Measurements from ENCODE around the gene ENTREP3.
"Not testable (repeated sequence)": the region's sequence is repeated elsewhere in the genome, so short reads cannot be mapped to it uniquely, and the experiment has no call there.

ENTREP3 gene

DNA sequence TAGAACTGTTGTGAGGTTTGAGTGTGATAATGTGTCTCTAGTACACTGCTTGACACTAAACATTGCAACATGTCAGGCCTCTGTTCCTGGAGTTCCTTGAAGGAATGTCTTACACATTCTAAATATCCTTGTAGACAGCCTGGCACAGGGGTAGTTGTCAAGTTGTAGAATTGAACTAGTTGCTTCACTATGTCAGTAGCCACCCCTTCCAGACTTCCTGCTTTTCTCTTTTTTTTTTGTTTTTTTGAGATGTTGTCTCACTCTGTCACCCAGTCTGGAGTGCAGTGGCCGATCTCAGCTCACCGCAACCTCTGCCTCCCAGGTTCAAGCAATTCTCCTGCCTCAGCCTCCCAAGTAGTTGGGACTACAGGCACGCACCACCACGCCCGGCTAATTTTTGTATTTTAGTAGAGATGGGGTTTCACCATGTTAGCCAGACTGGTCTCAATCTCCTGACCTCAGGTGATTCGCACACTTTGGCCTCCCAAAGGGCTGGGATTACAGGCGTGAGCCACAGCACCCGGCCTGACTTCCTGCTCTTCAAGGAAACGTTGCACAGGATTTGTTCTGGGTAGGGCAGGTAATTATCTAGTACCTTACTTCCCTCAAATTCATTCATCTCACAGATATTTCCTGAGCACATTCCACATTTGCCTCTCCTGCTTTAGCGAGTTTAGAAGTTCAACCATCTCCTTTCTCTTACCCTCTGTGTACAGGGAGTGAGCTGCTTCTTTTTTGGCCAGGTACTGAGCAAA is 34.9 kb downstream of the ENTREP3 start:
- DNase-seq: not testable (repeated sequence)

DNA sequence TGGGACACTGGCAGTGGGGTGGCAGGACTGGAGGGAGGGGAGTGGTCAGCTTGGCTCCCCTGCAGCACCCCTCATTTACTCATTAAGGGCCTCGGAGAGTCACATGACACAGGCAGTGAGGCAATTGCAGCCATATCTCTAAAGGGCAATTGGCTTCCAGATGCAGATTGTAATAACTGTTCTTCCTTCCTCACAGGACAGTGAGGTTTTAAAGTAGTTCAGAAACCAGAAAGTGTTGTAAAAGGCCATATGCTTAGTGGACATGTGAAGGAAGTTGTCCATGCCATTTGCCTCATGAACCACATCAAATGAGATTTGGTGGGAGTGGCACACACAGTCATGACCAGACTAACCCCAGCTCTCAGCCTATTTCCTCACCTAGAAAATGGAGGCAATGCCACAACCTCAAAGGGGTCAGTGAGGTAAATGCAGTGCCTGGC is 35.7 kb downstream of the ENTREP3 start:
- DNase-seq: no peak

DNA sequence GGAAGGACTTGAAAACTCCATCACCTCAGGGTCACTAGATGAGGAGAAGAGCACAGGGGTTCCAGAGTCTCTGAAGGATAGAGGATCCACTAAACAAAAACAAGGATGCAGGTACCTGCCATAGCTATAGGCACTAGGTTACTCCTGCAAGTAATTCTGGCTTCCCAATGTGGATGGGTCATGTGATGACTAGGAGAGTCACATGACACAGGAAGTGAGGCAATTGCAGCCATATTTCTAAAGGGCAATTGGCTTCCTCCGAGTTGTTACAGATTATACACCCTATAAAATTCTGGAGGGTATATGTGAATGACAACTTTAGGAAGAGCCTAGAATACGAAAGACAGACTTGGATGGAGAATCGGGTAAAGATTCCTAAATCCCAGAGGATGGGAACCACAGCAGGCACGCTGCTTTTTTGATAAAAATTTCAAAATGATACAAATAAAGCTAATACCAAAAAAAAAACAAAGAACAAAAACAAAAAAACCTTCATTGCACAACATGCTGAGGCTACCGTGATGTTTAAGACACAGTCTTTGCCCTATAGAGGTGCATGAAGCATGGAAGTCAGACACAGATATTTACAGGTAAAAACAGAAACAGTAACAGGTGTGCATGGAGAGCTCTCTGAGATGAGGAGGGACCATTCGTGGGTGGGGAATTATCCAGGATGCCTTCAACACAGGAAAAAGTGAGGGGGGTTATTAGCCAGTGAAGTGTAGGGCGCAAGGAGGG is 36.3 kb downstream of the ENTREP3 start:
- DNase-seq: no peak

DNA sequence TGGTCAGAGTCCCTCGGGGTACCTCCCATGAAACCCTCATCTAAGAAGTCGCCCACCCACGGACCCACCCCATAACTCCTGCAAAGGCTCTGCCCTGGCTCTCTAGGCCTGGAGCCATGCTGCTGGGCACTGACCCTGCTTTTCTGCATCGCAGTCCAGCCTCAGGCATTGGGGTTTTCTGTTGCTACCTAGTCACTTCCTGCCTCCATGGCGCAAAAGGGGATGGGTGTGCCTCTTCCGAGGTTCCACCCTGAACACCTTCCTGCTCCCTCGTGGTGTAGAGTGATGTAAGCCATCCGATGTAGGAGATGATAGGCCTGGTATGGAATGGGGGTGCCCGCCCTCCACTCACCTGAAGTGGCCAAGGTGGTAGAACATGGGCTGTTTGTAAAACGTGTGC is 40.6 kb downstream of the ENTREP3 start:
- DNase-seq: not testable (repeated sequence)

DNA sequence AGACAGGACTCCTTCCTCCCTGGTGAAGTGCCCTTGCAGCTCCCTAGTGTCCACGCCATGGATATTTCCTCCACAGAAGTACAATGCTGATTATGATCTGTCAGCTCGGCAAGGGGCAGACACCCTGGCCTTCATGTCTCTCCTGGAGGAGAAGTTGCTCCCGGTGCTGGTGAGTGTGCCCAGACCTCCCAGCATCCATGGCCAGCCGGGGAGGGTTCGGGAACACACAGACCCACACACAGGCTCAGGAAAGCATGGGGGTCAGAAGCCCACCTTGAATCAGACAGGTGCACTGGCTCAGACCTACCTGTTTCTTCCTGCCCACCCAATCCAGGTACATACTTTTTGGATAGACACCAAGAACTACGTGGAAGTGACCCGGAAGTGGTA is 43.2 kb downstream of the ENTREP3 start:
- not testable (repeated sequence) for DNase-seq

DNA sequence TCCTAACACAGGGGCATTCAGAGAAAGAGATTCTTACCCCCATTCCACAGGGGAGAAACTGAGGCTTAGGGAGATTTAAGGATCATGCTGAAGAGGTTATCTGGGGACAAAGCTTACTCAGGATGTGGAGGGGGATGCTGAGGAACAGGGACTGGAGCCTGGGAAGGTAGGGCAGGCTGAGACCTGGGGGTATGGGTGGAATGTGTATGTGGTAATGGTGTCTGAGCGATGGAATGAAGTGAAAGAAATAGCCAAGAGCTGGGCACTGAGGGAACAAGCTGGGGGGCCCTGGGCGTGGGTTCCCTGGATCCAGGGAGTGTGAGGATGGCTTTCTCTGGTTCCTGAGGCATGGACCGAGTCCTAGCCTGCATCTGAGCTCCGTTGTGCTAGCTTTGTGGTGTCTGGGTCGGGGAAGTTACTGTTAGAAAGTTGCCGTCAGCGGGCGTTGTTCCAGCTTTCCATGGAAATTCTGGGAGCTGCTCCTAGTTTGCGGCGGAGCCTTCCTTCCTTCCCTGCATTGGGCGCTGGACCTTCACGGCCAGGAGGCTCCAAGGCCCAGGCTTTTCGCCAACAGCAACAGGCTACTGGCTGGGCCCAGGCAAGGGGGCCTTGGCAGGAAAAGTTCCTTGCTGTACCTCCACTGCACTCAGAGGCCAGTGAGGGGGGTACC is 43.8 kb downstream of the ENTREP3 start:
- DNase-seq: not testable (repeated sequence)

DNA sequence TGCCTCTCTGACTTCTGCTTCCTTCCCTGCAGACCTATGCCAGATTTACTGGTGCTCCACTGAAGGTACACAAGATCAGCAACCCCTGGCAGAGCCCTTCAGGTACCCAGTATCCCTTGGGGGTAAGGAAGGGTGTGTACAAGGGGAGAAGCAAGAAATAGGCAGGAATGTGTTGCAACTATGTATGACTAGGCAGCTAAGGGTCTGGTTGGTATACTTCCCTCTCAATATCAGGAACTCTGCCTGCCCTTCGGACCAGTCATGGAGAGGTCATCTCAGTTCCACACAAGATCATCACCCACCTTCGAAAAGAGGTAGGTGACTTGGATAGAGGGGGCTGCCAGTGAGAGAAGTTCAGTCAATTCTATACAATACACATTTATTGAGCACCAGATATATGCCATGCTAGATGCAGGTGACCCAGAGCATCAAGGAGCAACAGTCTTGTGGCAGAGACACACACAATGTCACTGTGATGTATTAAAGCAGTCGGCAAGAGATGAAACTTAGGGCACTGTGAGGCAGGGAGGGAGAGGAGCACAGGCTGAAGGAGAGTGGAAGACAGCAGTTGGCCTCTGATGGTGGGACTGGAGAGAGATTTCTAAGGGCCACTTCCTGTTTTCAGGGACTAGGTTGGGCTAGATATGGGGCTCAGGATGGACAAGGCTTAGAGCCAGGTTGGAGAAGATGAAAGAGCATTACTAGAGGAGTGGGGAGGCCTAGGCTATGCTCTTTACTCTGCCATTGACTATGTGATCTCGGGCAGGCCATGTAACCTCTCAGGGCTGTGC is 44.8 kb downstream of the ENTREP3 start:
- no peak for DNase-seq

DNA sequence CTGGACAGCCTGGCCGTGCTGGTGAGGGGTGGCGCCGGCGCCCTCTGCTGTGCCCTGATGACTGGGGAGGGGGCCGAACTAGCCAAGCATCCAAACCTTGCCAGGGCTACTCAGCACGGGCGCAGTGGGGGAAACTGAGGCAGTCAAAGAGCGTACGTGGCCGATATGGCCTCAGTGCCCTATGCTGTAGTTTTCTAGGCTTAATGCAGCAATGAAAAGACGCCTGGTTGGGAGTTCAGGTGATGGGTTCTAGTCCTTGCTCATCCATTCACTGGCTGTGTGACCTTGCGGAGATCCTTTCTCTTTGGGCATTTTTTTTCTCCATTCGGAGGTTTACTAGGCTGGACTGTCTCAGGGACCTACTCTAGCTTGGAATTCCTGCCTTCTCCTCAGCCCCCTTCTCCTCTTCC is 46.0 kb downstream of the ENTREP3 start:
- no peak for DNase-seq

DNA sequence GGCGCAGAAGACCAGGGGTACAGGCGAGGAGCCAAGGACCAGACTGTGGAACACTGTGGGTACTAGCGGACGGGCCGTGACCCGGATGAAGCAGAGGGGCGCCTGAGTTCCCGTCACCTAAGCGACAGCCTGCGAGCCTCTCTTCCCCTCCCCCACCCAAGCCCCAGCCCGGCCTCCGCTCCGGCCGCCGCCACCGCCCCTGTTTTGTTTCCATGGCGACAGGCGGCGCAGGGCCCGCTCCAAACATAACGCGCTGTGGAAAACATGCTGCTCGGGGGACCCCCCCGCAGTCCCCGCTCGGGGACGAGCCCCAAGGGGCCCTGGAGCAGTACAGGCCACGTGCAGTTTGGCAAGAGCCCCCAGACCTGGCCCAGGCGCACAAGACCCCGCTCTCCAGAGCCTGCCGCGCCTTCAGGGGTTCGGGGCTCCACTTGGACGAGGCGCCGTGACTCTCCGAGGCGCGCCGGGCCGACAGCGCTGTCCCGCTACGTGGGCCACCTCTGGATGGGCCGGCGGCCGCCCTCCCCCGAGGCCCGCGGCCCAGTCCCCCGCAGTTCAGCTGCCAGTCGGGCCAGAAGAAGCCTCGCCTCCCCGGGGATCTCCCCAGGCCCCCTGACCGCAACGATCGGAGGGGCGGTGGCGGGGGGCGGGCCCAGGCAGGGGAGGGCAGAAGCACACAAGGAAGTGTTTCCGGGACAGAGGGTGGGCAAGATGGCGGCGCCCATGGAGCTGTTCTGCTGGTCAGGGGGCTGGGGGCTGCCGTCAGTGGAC is 46.6 kb downstream of the ENTREP3 start, which contains the start of gene MTX1:
Gene MTX1 (plus strand): TSS at position 155 of the 771 bp plus-strand sequence. CDS start 110 bp downstream, at position 265.
- DNase-seq: peak; percentile 91

DNA sequence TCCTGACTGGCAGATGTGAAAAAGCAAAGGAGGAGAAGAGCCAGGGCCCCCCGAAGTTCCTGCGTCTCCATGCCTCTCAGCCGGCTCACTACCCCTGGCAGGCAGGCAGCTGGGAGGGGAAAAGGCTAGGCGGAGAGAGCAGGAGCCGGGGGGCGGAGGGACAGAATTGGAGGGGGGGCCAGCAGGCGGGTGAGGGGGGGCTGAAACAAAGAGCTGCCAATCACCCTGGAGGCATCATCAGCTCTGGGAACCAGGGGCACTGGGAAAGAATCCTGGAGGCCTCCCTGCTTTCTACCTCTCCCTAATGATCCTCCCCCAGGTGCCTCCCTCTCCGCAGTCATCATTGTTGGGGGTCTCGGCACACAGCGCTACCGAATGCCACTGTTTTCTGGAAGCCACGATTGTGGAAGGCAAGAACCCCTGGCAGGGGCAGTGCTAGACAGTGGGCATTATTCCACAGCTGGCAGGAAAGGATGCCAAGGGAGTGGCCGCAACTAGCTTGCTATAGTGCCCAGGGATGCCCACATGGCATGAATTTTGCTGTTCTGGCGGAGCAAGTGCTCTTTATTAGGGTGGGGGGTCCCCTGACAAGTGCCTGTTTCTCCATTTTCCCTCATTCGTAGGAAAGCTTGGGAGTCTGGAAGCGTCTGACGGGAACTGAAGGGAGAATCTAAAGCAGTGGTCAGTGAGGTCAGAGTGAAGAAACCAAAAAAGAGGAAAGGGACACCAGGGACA is 47.3 kb downstream of the ENTREP3 start, which contains the start of gene THBS3:
Gene THBS3 (minus strand): TSS at position 92 of the 735 bp plus-strand sequence. CDS start 21 bp downstream, at position 71.
- no peak for DNase-seq

DNA sequence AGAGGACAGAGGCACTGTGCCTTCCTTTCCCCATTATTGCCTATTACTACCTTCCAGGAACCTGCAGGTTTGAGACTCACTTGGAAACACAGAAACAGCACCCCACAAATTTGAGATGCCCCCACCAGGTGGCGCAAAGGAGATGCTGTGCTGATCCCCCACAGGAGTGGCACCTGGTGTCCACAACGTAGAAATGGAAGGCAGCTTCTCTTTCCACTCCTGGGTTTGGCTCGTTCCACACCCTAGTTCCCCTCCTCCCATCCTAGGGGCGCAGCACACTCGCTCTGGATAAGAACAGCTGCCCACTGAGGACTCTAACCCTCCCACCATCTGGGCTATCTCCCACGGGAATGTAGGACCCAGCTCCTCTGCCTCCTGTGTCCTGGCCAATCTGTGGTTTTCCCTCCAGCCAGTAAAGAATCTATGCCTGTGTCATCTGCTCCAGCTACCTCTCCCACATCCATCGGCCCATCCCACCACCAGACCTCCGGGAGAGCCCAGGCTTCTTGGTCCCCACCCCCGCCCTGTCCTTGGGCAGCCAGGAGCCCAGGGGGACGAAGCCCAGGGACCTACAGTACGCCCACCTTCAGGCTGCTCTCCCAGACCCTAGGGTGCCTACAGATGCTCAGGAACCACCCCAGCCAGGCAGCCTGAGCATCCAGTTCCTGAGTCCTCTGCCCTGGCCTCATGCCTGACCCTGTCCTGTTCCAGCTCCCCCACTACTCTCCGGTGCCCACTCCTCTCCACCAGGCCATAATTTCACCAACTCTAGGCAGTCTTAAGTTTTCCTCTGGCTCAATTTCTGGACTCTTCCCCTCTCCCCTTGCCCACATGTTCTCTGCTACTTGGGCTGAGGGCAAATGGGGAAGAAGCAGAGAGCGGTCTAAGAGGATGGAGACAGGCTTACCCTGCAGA is 48.1 kb downstream of the ENTREP3 start:
- DNase-seq: peak; percentile 92

DNA sequence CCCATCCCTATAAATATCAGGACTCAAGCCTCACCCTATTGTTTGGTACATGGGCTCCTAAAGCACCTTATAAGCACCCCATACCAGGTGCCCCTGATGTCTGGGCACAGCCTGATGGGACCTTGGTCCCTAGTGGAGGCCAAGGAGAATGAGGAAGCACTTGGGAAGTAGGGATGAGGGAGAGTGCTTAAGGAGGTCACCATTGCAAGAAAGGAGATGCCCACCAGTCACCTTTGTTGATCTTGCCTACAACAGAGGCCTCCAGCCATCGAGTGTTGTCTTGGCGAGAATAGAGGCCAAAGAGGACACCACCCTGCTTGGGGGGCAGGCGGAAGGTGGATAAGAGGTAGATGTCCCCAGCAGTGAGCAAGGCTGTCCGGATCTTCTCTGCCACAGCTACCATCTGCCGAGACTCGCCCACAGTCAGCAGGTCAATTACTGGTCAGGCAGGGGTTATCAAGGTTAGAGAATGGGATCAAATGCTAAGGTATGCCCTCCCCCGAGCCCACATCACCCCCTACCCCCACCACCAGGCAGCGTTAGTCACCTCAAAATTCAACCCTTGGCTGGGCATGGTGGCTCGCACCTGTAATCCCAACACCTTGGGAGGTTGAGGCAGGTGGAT is 49.2 kb downstream of the ENTREP3 start:
- DNase-seq: no peak

DNA sequence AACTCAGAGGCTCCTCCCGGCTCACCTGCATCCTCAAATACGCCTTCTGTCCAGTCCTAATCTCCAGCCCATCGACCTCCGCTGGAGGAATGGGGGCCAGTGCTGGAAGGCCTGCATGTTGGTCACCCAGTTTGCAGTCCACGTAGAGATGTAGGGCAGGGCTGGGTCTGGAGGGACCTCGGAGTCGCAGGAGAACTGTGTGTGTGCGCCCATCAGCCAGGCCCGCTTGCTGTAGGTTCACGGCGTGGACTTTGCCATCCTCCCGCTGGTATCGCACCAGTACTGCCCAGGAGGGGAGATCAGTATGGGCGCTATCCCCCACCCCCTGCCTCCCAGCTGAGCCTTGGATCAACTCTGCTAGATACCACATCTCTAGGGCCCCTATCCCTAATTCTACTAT is 50.2 kb downstream of the ENTREP3 start:
- DNase-seq: no peak

DNA sequence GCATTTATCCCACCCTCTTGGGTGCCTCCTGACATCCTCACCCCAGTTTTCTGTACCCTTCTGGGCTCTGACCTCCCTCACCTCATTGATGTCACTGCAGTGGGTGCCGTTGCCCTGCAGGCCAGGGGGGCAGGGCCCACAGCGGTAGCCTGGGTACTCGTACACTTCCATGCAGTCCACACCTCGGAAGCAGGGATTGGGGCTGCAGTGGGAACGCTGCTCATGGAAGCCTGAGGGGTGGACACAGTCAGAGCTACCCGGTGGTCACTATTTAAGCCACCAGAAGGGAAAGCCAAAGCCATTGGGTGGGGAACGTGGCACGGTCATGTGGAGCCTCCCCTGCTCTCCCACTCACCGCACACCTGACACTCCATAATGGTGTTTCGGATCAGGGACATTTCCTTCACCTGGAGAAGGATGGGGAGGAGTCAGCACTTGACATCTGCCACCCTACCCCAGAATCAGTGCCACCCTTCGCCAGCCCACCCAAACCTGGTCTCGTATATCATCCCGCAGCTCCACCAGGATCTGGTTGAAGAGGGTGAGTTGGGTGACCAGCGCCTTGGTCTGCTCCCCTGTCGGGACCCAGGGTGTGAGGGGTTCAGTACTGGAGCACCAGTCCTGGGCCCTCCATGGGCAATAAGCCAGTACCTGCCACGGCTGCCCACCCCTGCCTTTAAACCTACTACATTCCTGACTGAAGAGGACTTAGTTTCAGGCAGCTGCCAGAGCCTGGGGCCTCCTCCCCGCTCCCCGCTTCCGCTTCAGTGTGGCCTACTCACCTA is 52.4 kb downstream of the ENTREP3 start:
- no peak for DNase-seq

DNA sequence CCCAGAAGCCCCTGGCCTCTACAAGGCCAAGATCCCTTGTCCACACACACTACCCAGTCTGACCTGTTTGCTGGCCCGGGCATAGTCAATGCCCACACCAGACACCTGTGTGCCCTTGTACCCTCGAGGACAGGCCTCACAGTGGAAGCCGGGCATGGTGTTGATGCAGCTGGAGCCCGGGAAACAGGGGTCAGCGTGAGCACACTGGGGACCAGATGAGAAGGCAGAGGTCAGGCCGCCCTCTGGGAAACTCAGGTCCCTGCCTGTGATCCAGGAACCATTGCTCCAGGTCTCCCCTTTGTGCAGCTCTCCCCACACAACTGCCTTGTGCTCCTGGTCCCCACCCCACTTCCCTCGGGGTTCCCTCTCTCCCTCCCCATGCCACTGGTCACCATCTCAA is 53.1 kb downstream of the ENTREP3 start:
- DNase-seq: no peak

DNA sequence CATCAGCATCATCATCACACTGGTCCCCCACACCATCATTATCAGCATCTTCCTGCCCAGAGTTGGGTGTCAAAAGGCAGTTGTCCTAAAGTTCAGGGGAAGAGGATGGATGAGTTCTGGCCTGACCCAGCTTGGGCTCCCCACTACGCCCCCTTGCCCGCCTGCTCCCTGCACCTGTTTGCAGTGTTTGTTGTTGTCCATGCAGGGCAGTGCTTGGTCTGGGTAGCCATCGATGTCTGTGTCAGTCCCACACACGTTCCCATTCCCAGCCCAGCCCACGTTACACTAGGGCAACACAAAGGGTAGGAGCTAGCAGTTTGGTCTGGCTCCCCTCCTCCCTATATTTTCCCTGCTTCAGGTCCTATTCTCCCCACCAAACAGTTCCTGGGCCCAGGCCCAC is 54.4 kb downstream of the ENTREP3 start:
- DNase-seq: no peak

DNA sequence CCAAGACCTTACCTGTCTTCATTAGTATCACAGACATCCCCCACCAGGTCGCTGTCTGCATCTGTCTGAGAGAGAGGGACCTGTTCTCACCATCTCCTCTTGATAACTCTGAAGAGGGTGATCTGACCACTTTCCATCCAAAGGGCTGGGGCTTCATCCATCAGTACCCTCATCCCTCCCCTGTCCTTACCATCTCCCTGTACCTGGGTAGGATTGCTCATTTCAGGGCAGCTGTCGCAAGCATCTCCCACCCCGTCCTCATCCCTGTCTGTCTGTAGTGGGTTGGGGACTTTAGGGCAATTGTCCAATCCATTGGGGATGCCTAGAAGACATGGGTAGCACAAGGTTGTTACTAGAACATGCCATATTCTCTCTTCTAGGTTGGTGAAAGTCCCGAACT is 55.5 kb downstream of the ENTREP3 start:
- no peak for DNase-seq

DNA sequence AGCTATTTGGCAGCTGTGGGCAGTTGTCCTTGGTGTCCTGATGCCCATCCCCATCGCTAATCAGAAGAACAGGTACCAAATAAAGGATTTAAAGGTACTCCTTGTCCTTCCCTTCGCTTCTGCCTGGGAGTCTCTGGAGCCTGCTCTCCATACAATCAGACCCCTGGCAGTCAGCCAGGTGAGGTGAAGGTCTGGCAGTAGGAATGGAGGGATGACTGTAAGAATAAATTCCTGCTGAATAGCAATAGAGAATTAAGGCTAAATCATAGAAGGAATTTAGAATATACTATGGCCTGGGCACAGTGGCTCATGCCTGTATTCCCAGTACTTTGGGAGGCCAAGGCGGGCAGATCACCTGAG is 56.8 kb downstream of the ENTREP3 start:
- no peak for DNase-seq

All from activated naive CD4-positive, alpha-beta T cell treated with Interleukin-2 at 50 U/mL for 16 hours (primary cell).